ENCODE data around the gene MYG1.

GRCh38 chr12:53259891-53260290 lies 39.6 kb upstream of the MYG1 start:
- TF ChIP-seq, protein P1, sequence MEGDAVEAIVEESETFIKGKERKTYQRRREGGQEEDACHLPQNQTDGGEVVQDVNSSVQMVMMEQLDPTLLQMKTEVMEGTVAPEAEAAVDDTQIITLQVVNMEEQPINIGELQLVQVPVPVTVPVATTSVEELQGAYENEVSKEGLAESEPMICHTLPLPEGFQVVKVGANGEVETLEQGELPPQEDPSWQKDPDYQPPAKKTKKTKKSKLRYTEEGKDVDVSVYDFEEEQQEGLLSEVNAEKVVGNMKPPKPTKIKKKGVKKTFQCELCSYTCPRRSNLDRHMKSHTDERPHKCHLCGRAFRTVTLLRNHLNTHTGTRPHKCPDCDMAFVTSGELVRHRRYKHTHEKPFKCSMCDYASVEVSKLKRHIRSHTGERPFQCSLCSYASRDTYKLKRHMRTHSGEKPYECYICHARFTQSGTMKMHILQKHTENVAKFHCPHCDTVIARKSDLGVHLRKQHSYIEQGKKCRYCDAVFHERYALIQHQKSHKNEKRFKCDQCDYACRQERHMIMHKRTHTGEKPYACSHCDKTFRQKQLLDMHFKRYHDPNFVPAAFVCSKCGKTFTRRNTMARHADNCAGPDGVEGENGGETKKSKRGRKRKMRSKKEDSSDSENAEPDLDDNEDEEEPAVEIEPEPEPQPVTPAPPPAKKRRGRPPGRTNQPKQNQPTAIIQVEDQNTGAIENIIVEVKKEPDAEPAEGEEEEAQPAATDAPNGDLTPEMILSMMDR (IDR thresholded peaks at IDR 0.05): no peak
- no peak for TF ChIP-seq POLR2A (IDR thresholded peaks at IDR 0.05)
